ENCODE results near the gene SLC18A3.

DNA sequence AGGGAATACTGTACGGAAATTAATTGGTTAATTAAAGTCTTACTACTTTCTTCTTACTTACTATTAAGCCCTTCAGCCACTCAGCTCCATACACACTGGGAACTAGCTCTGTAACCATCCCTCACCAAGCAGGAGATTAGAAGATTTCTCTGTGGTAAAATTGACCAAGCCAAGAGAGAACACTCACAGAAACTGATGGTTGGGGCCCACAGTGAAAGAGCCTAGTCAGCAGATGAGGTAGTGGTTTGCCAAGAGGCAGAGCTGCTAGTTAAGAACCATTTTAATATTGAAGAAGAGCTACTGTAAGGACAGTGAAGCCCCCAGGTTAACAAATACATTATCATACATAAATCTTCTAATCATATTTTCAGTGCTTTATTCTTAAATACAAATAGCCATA is 47.5 kb downstream of the SLC18A3 start:
- TF ChIP-seq POLR2A (IDR thresholded peaks at IDR 0.05; ENCODE audit: low read length) = no peak
- no peak for TF ChIP-seq GATA1 (IDR thresholded peaks at IDR 0.05; ENCODE audit: low read depth, low read length)
